Stromal cell of bone marrow (primary cell): ENCODE data around the gene RNF157.

ENCODE experiments used
- DNase-seq: peaks from one replicate; pipeline ENCODE4 v3.0.0-alpha.2; 2012; ENCODE audit warnings: low read depth

RNF157 gene

DNA sequence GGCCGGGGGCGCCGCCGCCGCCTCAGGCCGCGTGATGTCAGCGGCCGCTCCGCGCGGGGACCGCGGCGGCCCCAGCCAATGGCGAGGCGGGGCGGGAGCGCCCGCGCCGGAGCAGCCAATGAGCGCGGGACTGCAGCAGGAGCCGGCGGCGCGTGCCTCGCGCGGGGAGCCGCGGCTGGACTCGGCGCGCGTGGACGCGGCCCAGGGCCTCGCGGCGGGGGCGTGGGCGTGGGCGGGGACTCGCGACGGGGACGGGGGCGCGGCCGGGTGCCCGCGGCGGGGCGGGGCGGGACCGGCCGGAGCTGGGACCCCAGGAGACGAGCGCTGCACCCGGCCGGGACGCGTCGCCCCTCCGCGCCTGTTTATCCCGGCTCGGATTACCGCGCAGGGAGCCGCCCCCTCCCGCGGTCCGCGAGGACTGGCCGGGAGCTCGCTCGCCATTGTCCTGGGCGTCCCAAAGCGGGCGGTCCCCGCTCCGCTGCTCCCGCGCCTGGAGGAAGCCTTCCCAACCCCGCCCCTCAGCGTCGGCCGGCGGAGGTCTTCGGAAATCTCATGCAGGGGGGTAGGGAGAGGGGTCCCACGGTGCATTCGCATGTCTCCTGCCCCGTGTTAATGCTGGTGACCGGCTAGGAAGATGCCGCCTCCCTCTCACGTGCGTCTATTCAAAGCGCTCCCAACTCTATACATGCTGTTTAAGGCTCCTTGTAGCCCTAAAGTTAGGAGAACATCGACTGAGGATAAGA, at the start of gene RNF157:
RNF157 (minus strand) TSS at position 33 of the 743 bp plus-strand sequence. CDS start 253 bp downstream, outside the sequence.
- DNase-seq: no peak

- no peak for DNase-seq
Measured at GRCh38 chr17:76281573-76282371, 41.5 kb upstream of the RNF157 start.

DNA sequence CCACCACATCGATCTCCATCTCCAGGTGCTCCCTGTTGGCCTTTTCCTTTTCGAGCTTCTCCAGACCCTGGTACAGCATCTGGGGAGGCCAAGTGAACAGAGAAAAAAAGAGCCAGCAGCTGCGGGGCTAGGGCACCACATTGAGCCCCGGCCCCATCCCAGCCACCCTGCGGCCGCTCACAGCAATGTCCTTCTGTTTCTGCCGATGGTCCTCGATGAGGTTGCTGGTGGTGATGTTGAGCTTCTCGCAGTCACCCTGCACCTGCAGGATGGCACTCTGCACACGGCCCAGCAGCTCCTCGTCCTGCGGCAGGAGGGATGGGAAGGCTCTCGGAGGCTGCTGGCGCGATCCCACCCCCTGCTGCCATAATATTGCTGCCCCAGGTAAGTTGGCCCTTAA, 40.4 kb upstream of the RNF157 start:
- DNase-seq: no peak

- DNase-seq: no peak
Measured at GRCh38 chr17:76279742-76280287, 39.5 kb upstream of the RNF157 start.

DNA sequence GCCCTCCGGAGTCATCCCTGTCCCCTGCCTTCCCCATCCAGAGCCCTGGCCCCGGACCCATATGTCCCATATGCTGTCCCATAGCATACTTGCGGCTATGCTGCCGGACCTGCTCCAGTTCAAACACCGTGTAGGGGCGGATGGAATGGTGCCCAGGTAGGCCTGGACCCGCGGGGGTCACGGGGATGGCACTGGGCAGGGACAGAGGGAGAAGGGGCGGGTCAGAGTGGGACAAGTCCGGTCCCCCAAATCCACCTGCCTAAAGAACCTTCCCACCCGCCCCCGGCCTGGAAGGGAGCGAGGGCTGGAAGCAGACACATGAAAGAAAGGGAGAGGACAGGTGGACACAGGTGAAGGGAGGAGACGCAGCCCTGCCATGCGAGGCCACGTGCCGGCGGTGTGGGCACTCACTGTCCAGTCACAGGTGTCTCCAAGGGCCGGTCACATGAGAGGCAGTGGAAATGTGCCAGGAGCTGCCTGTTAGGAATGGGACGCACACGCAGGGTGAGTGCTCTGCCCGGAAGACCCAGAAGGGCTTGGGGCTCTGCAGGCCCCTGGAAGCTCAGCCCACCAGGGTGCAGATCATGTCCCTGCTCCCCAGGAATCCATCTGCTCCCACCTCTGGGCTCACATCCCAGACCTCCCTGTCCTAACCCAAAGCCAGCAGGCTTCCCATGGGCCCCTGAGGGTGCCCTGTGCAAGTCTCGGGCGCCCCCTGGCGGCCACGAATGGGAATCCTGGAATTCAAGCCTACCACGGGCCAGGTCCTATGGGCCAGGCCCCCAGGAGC, 38.9 kb upstream of the RNF157 start:
- DNase-seq: peak; percentile 44

- no peak for DNase-seq
Measured at GRCh38 chr17:76278268-76278908, 38.1 kb upstream of the RNF157 start.

- DNase-seq: no peak
Measured at GRCh38 chr17:76277300-76278267, 37.3 kb upstream of the RNF157 start.

DNA sequence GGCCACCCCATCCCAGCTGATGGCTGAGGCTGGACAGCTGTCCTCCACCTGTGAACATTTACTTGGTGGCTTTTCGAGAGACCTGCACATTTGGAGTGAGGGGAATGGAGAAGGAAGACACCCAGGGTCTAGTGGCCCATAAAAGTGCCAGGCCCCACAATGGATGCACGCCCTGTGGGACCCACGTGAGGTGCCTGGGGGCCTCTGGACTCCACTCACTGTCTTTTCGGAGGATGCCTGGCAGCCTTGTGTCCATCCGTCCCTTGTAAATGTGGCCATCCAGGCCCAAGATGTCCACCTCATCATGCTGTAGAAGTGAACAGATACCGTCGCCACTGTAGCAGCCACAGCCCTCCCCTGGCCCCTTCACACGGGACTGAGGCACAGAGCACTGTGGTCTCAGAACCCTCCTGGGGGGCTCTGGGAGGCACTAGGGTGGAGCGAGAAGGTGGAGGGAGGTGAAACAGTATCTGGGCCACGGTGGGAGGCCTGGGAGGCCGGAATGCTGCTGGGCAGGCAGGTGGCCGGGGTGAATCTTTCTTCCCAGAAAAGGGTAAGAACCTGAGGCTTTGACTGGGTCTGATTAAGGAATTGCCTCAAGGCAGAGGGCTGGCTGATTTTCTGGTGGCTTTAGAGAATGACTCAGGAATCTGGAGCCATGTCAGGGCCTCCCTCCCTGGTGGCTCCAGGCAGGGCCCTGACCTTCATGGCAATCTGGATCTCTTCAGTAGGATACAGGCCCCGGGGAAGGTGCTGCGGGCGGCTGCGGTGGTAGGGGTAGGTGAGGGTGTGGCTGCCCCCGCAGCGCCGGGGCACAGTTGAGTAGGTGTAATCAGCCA, 36.4 kb upstream of the RNF157 start:
- peak; percentile 16 for DNase-seq

- DNase-seq: no peak
Measured at GRCh38 chr17:76276069-76276431, 35.8 kb upstream of the RNF157 start.

DNA sequence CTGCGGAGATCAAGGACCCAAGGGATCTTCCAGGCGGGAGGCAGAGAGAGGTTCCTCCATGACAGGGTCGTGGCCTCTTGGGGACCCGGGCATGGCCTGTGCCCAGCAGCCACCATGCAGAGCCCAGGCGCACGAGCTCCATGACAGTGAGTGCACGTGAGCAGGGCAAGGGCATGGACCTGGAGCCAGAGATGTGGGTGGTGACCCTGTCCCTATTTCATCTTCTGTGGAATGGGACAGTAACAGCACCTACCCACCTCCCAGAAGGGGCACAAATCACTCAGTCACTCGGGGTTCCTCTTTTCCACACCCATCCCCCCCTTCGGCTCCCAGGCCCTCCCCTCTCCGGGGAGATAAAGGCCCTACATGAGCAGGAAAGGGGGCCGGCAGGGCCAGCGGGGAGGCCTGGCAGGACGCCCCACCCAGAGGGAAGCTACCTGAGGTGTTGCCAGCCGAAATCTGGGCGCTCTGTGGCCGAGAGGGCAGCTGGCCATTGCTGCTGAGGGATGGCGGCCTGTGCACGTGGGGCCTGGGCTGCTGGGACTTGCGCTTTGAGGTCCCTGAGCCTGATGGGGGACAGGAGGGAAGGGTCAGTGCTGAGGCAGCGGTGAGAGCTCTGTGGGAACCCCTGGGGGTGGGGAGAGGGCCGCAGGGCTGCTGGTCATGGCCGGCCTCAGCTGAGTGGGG, 35.2 kb upstream of the RNF157 start:
- DNase-seq: no peak

- no peak for DNase-seq
Measured at GRCh38 chr17:76274112-76274956, 34.0 kb upstream of the RNF157 start.

DNA sequence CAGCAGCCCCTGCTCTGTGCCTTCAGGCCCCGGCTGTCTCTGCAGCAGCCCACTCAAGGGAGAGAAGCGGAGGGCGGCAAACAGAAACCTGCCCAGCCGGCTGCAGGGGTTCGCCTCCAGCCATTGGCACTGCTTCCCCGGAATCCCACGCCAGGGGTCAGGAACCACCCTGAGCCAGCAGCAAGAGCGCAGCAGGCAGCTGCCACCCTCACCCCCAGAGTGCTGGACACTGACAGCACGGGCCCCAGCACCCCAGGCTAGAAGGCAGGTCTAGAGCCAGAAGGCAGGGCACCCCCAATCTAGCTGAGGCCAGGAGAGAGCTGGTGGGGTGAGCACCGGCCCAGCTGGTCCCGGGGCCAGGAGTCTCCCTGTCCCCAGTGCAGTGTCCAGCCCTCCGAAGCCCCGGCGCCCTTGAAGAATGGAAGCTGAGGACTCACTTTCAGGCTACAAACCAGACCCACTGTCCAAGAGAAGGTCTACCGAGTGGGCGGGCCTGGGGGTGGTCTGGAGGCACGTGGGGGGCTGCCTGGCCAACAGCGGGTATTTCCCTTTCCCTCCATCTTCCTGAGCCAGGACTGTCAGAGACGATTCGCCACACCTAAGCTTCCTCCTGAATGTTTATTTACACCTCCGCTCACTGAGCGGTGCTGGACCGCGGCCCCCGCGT, 33.3 kb upstream of the RNF157 start:
- no peak for DNase-seq

DNA sequence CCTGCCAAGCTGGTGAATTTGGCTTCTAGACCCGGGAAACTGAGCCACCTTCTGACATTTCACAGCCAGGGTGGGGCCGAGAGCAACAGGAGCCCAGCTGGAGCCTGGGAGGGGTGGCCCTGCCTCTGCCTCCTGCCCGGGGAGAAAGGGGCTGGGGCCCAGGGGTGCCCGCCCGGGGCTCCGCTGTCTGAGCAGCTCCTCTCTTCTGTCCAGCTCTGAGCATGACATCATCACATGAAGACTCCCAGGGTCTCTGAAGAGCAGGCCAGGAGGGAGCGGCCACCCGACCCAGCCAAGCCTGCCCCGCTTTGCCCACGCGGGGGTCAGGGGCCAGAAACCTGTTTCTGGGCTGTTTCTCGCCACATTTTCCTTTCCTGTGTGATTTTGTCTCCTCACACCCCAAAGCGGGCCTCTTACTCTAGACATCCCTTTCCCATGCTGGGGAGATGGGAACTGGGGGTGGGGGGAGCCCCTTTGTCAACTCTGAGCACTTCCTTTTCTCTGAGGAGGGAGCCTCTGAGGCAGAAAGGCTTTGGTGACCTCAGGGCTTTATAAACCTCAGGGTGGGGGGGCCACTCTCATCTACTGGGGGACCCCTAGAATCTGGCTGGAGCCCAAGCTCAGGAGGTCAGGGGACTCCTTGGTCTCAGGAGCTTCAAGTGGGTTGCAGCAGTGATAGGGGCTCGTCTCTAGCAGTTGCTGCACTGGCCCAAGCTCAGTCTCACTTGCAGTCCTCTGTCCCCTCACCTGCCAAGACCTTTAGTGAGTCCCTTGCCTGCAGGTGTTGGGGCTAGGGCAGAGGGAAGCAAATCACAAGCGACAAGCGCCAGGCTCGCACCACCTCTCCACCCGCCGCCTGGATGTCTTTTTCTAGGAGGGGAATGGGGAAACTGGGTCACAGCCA, 32.5 kb upstream of the RNF157 start:
- no peak for DNase-seq

DNA sequence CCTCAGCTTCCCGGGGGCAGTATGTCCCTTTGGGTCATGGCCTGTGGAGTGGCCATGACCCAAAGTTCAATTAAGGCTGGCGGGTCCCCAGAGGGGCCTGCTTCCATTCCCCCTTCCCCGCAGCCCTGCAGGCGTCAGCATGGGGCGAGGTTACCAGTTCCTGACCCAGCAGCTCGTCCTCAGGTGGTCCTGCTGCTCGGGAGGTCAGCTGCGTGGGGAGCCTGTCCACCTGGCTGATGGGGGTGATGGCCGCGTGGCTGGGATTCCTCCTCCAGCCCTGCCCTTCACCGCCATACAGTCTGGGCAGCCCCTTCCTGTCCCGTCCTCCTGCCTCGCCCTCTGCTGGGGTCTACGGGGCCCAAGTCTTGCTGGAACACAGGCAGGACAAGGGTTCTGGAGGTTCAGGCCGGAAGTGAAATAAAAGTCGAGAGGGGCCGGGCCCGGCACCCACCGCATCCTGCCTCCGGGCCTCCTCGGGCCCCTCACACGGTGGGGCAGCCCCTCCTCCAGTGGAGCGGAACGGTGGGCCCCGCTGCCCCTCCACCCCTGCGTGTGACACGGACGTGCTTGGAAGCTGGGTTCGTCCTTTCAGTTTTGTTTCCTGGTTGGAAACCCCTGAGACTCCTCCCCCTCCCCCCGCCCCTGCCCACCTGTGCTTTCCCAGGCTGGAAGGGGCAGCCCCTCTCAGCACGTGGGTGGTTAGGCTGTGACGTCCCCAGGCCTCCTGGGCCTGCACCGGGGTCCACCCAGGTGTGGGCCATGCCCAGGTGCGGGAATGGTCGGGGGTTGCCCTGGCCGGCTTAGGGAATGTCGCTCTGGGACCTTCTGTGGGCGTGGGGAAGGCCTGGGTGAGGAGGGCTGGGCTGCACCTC, 31.6 kb upstream of the RNF157 start:
- no peak for DNase-seq
